G401 (cell line): ENCODE measurements around the gene ACBD3. TPM values are rescaled to one million over a fixed set of nuclear protein-coding genes. Genes with fewer than 3 reads are reported as not detected.

Experiments
- DNase-seq: peaks from one replicate; pipeline ENCODE4 v3.0.0-alpha.2; 2015; ENCODE audit warnings: low spot score
- in situ Hi-C: cut with HindIII; loops from 2 replicates; pipeline ENCODE4 v1.10.0; 2016; ENCODE audit warnings: low sequenced_read_pairs, mixed read lengths
- total RNA-seq: library from RNA; depleted of rRNA; stranded (reverse); fragments of >200 nt; shearing (Covaris generic); gene quantifications from 2 replicates; pipeline ENCODE4 v1.2.3, GENCODE V29; 2014

ACBD3 gene
- total RNA-seq, 1 experiment from 2014 or later: 21.3 TPM

DNA sequence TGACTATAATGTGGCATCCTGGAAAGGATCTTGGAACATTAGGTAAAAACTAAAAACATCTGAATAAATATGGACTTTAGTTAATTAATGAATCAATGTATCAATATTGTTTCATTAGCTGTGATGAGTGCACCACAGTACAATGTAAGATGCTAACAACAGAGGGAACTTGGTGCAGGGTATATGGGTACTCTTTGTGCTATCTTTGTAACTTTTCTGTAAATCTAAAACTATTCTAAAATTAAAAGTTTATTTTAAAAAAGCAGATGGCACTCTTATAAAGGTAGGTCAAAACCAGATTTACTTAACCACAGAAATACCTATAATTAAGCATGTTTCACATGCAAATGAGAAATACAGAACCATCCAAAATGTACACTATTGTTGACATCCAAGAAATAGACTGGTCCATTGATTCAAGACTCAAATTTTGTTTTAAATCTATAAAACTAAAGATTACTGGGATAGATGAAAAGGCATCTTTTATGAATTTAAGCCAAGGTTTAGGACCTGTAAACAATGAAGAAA lies 38.4 kb downstream of the ACBD3 start:
- in situ Hi-C loops: no loop called here
- DNase-seq: no peak

DNA sequence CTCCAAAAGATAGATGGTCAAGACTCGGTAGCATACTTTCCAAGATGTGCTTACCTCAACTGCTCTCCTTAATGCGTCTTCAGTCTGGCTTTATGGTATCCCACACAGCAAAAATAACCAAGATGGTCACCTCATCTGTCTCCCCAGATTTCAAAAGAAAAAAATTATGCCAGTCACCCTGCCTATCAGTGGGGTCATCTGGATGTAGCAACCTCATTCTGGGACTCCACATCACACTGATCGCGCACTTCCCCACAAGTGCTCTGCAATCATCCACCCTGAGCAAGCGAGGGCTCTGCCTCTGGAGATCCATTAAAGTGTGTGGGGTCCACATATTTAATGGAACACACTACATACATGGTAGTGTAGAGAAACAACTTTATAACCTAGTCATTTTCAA lies 42.5 kb downstream of the ACBD3 start:
- in situ Hi-C loops: no loop called here
- DNase-seq: no peak

DNA sequence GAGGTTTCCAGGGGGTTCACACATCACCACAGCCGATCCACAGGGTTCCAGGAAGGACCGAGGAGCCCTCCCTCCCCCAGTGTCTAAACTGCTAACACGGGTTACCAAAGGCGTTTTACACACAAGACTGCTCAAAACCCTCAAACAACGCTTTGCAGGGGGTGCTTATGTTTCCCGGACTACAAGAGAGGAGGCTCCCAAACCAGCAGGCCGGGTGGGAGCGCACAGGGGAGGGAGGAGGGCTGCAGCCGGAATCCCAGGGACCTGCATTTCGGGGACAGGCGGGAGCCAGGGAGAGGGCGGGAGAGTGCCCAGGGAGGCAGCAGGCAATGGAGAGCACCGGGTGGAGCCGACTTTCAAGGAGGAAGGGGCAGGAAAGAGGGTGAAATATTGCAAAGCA lies 50.8 kb downstream of the ACBD3 start:
- no peak for DNase-seq
- in situ Hi-C loops: no loop called here

DNA sequence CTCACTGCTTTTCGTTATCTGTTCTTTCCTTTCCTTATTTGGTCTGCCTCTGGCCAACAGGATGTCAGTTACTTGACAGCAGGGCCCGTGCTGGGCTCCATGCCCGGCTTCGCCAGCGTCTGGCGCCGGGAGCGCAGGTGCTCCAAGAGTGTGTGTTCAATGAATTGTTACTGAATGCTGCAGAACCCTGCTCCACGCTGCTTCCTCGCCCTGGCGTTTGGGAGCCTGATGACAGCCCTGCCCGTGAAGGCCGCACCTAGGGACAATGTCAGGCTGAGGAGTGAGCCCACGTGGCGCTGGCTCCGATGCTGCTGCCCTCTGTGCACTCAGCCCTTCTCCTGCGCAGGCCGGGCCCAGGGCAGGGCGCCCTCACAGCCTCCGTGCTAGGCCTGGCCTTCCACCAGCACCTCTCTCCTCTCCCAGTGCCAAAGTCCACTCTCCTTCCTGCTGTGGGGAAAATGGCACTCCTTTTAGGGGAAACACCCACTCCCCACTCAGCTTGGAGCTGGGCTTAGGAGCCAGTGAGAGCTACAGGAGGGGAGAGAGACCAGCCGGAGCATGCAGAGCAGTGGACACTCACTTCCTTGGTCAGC lies 51.4 kb downstream of the ACBD3 start:
- in situ Hi-C loops: no loop called here

DNA sequence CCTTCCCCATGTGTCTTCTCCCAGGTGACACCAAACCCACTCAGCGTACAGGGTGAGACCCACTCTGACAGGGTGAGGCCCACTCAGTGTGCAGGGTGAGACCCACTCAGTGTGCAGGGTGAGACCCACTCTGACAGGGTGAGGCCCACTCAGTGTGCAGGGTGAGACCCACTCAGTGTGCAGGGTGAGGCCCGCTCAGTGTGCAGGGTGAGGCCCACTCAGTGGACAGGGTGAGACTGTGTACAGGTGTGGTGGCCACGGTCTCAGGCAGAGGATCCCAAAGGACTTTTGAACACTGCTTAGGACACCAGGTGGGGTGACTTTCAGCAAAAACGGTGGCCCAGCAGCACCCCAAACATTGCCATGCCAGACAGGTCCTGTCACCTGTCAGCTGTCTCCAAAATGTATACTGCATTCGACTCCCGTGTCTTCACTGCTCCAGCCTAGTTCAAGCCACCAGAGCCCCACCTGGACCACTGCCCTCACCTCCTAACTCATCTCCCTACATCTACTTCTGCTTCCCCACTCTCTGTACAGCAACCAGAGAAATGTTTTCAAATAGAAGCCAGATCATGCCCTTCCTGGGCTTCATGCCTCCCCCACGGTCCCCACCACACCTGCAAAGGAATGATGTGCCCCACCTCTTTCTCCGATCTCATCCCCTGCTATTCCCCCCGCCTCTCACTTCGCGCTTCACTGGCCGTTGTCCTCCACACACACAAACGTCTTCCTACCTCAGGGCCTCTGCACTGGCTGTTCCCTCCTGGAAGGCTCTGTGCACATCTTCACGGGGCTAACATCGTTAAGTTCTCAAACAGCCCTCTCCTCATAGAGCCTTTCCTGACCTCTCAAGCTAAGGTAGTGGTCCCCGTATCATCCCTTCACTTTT lies 52.1 kb downstream of the ACBD3 start:
- in situ Hi-C loops: no loop called here

More for the DNA sequence above, 51.4 kb downstream of the ACBD3 start:
- DNase-seq: peak; percentile 90

DNA sequence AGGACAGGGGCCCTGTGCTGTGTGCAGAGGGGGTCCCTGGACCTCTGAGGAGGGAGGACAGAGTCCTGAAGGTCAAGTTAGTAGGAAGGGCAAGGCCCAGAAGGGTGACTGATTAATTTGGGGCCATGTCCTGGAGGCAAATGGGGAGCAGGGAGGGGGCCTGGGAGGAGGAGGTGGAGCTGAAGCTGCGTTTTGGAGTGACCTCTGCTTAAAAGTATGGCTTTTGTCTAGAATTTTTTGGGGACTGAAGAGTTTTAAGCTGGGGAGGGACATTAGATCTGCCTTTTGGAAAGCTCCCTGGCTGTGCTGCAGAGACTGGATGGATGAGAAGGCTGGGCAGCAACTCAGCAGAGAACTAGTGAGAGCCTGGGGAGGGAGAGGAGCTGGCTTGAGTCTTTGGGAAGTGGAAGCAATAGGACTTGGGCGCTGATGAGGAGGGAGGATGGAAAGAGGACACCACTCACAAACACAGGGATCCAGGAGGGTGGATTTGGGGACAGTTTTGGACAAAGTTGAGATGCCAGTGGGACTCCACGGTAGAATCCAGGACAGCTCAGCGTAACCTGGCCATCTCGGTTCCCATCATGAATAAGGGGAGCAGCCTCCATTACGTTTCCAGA lies 52.9 kb downstream of the ACBD3 start:
- in situ Hi-C loops: no loop called here
- DNase-seq: no peak

More for the DNA sequence above, 52.1 kb downstream of the ACBD3 start:
- no peak for DNase-seq

DNA sequence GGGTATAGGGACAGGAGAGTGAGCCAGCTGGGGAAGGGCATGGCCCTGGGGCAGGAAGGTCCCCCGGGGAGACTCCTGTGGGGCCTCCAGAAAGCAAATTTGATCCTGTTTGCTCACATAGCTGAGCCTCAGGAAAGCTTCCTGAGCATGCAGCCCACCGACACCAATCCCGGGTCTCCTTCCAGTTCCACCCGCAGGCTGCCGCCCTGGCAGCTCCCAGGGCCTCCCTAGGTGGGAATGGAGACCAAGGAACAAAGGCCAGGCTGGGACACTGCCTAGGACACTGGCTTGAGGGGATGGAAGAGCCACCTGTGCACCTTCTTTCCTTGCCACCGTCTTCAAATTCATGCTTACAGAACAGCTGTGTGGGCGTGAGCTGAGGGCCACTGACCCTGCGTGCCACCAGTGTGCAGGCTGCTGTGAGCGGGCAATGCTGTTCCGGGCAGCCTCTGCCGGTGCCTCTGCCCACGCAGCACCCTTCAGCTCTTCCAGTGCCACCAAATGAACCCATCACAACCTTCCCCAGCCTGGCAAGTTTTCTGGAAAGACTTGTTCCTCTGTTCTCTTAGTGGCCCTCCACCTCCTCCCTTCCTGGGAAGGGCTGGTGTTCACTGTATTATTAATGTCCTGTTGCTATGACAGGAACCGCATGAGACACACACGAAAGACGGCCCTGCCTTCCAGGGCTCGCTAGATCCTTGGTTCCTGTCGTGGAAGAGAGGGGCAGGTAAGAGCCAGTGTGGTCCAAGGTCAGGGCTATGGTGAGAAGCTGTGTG lies 53.6 kb downstream of the ACBD3 start:
- in situ Hi-C loops: no loop called here
- DNase-seq: no peak

DNA sequence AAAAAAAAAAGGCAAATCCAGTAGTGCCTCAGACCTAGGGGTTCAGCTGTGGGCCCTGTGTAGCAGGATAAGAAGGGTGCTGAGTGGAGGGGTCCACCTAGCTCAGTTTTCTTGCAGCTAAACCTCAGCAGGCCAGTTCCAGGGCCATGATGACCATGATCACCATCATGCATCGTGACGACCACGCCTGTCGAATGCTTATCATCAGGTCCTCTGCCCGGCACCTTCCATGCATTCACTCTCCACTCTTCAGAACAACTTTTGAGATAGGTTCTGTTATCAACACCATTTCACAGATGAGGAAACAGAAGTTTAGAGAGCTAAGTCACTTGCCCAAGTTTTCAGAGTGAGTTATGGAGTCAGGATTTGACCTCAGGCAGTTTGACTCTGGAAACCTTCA lies 54.9 kb downstream of the ACBD3 start:
- in situ Hi-C loops: no loop called here
- no peak for DNase-seq

DNA sequence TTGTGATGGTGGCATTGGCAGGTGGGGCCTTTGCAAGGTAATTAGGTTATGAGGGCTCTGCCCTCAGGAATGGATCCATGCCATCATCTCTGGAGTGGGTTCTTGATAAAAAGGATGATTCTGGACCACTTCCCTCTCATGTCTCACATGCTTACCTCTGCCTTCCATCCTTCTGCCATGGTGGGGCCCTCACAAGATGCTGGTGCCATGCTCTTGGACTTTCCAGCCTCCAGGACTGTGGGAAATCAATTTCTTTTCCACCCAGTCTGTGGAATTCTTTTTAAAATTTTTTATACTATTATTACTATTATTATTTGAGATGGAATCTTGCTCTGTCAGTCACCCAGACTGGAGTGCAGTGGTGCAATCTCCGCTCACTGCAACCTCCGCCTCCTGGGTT lies 57.3 kb downstream of the ACBD3 start:
- in situ Hi-C loops: no loop called here

DNA sequence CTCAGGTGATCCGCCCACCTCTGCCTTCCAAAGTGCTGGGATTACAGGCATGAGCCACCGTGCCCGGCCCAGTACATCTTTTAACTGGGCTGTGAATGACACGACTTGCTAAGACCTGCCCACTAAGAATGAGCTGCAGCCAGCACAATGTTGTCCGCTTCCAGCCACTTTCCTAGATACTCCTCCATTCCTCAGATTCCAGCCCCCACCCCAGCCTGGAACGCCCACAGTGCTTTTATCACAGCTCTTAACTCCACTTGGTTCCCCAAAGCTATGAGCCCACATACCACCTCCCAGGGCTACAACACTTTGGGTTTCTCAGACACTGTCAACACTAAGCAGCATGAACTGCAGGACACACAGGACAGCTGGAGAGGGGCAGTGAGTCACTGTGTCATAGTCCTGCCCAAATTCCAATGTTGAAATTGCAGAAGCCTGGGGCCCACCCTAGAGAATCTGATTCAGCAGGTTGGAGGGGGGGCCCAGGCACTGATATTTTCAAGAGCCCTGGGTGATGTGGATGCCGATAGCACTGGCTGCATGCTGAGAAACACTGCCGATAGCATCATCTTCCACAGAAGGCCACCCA lies 58.0 kb downstream of the ACBD3 start:
- DNase-seq: no peak
- in situ Hi-C loops: no loop called here

More for the DNA sequence above, 57.3 kb downstream of the ACBD3 start:
- no peak for DNase-seq

DNA sequence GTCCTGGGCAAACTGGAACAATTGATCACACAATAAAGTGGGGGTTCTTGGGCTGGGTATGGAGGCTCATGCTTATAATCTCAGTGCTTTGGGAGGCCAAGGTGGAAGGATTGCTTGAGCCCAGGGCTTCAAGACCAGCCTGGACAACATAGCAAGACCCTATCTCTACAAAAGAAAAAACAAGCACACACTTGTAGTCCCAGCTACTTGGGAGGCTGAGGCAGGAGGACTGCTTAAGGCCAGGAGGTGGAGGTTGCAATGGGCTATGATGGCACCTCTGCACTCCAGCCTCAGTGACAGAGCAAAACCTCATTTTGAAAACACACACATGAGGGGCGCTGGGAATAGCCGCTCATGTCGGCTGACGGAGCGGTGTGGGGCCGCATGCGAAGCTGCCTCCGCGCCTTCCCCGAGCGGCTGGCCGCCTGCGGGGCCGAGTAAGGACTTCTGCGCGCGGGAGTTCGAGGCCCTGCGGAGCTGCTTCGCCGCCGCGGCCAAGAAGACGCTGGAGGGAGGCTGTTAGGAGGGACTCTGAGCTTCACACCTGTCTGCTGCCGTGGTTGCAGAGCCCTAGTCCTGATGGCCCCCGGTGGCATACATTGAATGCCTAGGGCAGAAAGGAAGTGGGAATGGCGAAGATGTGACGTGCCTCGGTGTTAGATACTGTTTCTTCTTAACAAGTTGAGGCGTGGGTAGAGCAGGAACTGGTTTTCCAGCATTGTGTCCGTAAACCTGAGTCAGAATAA lies 59.5 kb downstream of the ACBD3 start:
- in situ Hi-C loops: no loop called here
- no peak for DNase-seq

DNA sequence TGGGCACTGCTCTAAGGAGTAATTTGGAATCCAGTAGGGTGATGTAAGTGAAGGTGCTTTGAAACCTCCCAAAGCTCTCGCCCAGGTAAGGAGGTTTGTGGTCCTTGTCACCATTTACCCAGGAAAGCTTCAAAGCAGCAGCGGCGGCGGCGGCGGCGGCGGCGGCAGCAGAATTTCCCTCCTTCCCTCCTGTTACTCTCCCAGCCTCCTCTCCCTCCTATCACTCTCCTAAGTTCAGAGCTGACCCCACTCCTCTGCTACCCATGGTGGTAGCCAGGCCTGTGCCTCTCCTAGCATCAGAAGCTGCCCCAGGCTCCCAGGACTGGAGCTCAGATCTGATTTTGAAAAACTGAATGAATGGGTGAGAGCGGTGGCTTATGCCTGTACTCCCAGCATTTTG lies 60.7 kb downstream of the ACBD3 start:
- in situ Hi-C loops: no loop called here
- no peak for DNase-seq

DNA sequence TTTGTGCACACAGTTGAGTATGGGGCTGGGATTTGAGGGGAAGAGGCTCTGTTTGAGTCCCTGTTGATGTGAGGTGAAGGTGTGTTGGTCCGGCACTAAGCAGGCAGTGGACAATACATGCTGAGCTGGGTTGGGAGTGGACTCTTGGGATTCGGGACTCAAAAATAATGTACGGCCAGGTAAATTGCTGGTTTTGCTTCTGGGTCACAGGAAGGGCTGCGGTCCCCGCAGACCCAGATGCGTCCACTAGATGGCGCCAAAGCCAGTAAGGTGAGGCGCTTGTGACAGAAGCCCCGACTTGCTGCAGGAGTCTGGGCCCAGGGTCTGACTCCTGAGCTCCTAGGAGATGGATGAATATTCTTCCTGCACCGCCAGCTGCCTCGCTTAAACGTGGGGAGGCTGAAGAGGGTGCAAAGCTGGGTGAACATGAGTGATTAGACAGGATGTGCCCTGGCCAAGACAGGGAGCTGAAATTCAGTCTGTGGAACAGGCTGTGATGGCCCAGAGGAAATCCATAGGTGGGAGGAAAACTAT lies 61.4 kb downstream of the ACBD3 start:
- DNase-seq: peak; percentile 93
- in situ Hi-C loops: no loop called here

DNA sequence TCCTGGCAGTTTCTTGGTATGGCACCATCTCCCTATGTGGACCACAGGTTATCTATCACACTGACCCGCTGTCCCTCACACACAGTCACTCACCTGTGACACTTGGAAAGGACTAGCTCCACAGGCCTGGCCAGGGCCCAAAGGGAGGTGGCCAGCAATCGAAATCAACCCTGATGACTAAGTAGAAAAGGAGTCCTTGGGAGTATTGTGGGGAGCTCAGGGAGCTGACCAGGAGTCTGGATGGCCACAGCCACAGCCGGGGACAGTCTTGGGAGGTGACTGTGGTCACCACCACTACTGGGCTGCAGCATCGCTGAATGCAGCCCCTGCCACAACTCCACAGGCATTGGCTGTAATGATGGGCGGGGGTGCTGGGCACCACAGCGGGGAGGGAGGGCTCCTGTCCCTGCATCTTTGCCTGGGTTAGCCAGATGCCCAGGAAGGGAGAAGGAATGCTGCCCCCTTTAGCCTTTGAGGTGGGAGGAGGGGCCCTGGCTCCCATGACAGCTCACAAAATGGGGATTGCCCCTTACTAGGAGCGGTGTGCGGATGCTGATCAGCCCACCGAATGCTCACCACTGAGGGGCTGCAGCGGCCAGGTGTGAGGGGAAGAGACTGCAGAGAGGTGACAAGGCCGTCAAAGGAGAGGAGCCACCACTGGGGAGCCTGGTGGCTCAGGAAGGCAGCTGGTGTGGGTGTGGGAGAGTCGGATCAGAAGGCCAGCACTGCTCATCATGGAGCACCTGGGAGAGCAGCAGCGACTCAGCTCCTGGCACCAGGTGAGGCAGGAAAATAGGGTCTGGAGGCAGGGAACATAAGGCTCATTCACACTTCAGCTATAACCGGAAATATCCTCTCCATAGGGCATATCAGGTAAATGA lies 62.7 kb downstream of the ACBD3 start:
- in situ Hi-C loops: no loop called here
- DNase-seq: no peak

DNA sequence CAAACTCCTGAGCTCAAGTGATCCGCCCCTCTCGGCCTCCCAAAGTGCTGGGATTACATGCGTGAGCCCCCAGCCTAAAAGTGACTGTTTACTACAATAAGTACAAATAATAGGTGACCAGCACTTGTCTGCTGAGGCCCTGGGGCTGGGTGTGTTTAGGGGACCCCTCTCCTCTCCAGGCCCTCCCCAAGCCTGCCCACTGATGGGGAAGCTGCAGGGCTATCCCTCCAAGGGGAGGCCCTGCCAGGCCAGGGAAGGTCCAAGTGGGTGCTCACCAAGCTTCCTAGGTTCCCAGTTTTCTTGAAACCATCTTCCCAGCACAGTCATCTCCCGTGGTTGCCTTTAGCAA lies 63.4 kb downstream of the ACBD3 start:
- in situ Hi-C loops: no loop called here
- DNase-seq: no peak

DNA sequence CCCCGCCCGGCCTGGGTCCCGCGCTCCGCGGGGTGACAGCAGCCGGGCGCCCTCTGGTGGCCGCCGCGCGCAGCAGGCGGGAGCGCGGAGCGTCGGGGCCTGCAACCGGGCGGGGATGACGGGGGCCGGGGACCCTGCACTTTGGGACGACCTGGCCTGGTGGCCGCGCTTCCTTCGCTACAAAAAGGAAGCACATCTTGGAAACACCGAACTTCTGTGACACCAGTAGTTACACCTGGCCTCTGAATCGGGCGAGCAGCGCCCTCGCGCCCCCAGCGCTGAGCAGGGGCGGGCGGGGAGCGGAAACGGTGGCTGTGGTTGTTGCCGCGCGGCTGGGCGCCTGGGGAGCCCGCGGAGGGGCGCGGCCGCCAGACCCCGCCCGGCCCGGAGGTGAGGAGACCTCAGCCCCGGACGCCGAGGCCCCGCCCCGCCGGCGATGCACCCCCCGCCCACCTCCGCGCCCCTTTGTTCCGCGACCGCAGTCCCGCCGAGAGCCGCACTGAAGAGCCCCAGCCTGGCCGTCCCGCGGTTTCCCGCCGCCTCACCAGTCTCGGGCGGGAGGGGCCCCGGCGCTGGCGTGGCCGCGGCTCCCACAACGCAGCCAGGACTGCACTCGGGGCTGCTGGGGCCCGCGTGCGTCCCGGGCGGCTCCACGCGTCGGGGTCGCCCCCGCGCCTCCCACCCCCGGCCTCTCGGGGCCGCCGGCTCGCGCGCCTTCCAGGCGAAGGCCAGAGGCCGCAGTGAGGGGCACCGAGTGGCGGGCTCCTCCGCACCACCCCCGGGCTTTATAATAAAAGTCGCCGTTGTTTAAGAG lies 64.7 kb downstream of the ACBD3 start:
- DNase-seq: peak; percentile 64
- in situ Hi-C loops: no loop called here
